Measurements from ENCODE around the gene SLC26A2. TPM values are rescaled to one million over a fixed set of nuclear protein-coding genes. Genes with fewer than 3 reads are reported as not detected.

The SLC26A2 gene
- total RNA-seq = 15.9 TPM

GRCh38 chr5:149960272-149961185, at the start of gene SLC26A2:
TSS of gene SLC26A2 (plus strand) at chr5:149960758. CDS start at chr5:149977653, 16,895 bp downstream.

GRCh38 chr5:149944666-149945065, 15.9 kb upstream of the SLC26A2 start, which contains the start of gene PDE6A:
TSS of gene PDE6A (minus strand) at chr5:149944793. CDS start at chr5:149944673, 120 bp downstream.

GRCh38 chr5:150000256-150000989, 39.9 kb downstream of the SLC26A2 start, which contains the start of the genes HMGXB3 and TIGD6:
TSS of gene HMGXB3 (plus strand) at chr5:150000739. CDS start at chr5:150004853, 4,114 bp downstream.
TSS of gene TIGD6 (minus strand) at chr5:150000654. CDS start at chr5:149996348, 4,306 bp downstream.

Small RNAs within 50 kb of the gene (small RNA-seq; reads per million reads assigned to genes)
- not detected for gene RF00019

Other genes starting within 250 kb of the SLC26A2 start
- gene PPARGC1B, start 230.4 kb upstream of the SLC26A2 start, total RNA-seq = 3.5 TPM
- not detected for gene PDE6A, start 16.0 kb upstream of the SLC26A2 start, total RNA-seq
- 4.6 TPM for gene TIGD6, start 39.9 kb downstream of the SLC26A2 start, total RNA-seq
- gene HMGXB3, start 40.0 kb downstream of the SLC26A2 start, total RNA-seq = 25.4 TPM
- gene CSF1R, start 125.8 kb downstream of the SLC26A2 start, total RNA-seq = 15.7 TPM
- gene PDGFRB, start 195.1 kb downstream of the SLC26A2 start, total RNA-seq = 28.6 TPM
- not detected for gene CDX1, start 206.0 kb downstream of the SLC26A2 start, total RNA-seq
- 20.5 TPM for gene SLC6A7, start 229.3 kb downstream of the SLC26A2 start, total RNA-seq